ENCODE measurements around the gene CST9L. TPM values are rescaled to one million over a fixed set of nuclear protein-coding genes. Genes with fewer than 3 reads are reported as not detected.
"Not testable (repeated sequence)": the region's sequence is repeated elsewhere in the genome, so short reads cannot be mapped to it uniquely, and the experiment has no call there.

CST9L gene
- total RNA-seq, 1 donor from 2014 or later: not detected

DNA sequence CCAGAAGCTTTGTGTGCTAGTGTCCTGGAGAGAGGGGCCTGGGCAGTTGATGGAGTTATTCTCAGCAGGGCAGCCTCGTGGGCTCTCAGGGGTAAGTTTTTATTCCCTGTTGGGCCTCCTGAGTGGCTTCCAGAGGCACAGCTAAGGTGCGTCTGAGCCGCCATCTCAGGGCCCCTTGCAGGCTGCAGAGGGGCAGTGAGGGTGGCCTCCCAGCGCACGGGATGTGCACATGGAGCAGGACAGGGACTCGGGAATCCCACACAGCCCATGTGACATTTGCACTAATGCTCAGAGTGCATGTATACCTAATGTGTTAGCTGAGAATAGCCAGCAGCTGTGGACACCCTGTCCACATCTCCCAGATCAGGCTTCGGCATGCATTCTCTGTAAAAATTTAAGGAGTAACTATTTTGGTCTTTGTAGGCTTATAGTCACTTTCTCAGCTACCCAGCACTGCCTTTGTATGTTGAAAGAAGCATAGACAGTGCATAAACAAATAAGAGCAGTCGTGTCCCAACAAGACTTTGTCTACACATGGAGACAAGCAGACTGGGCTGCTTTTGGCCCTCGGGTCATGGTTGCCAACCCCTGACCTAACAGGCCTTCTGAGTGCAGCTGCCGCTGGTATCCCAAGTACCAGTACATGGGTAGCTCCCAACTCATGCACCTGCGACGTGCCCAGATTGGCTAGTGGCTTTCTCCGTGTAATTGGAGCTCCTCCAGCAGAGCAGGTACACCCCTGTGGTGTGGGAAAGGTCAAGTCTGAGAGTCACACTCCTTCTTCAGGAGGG, 18.6 kb upstream of the CST9L start:
- Histone ChIP-seq H3K9ac (ENCODE audit: low read depth in 1 of 3, low read length in 3 of 3) (no peak overlapping the region), H3K36me3 (ENCODE audit: control insufficient read depth in 3 of 3, insufficient read depth in 3 of 3, low read length in 3 of 3) (no peaks in the 10 kb centered on the region), H3K4me3 (ENCODE audit: low read length in 3 of 3) (no peak overlapping the region), H3K27ac (ENCODE audit: low read depth, low read length) (no peak overlapping the region), H3K9me3 (ENCODE audit: control insufficient read depth in 3 of 3, low read length in 3 of 3) (no peaks in the 10 kb centered on the region), H3K27me3 (ENCODE audit: control insufficient read depth in 3 of 3, insufficient read depth in 3 of 3, low read length in 3 of 3) (peaks cover 3 to 12% (median 8%) of the 10 kb centered on the region in 3 donors), H3K4me1 (ENCODE audit: control insufficient read depth in 3 of 3, insufficient read depth in 3 of 3, low read length in 3 of 3) (no peaks in the 10 kb centered on the region)

DNA sequence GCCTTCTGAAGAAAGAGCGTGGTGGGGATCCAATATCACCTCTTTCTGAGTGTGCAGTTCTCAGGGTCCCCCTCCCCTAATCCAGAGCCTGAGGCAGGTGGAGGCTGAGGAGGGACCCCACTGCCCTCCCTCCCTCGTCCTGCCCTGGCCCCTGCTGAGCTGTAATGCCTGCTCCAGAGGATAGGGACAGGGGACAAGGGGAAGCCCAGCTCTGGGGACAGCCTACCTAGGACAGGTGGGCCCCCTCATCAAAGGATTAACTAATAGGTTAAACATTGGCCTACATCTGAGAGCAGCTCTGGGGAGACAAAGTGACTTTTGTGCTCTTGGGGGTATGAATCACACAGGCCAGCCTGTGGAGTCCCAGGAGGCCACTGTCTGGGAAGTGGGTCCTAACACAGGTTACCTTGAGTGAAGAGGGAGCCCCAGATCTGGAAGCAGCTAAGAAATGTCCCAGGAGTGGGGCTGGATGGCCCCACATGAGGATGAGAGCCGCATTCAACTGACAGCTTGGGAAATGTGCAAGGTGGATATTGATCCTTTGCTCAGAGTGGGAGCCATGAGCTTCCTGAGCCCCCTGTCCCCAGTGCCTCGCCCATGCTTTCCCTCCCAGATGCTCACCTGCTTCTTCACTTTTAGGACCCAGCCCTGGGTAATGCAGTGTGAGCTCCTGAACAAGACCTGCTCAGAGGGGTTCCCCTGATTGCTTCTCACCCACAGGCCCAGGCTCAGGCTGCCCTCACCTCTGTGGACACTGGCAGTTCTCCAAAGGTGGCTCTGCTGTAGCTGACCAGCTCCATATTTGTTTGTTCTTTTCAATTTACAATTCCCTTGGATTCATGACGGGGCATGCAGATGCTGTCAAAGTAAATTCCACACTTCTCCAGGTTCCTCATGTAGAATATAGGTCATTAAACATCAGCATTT, 17.8 kb upstream of the CST9L start:
- Histone ChIP-seq H3K27ac (ENCODE audit: low read depth, low read length) (no peak overlapping the region), H3K9ac (ENCODE audit: low read depth in 1 of 3, low read length in 3 of 3) (no peak overlapping the region)

DNA sequence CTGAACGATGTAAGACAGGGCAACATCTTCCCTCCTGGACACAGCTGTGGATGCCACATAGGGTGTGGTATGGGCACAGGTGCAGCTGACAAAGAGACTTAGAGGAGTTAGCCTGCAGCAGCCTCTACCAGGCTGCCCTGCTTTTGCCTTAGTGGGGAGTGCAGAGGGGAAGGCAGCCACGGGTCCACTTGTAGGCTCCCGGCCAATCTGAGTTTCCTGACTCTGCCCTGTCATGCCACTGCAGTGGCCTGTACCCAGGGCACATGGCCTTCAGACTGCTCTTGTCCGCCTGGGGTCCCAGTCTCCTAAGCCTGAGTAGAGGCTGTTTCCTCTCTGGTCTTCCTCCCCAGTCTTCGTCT, 17.1 kb upstream of the CST9L start:
- Histone ChIP-seq H3K27me3 (ENCODE audit: control insufficient read depth in 3 of 3, insufficient read depth in 3 of 3, low read length in 3 of 3) (peaks cover 3 to 12% (median 8%) of the 10 kb centered on the region in 3 donors), H3K9me3 (ENCODE audit: control insufficient read depth in 3 of 3, low read length in 3 of 3) (no peaks in the 10 kb centered on the region)

More for the DNA sequence above, 17.8 kb upstream of the CST9L start:
- no peak overlapping the region for H3K4me3 ChIP-seq (ENCODE audit: low read length in 3 of 3)
- H3K9me3 ChIP-seq (ENCODE audit: control insufficient read depth in 3 of 3, low read length in 3 of 3): no peaks in the 10 kb centered on the region
- H3K4me1 ChIP-seq (ENCODE audit: control insufficient read depth in 3 of 3, insufficient read depth in 3 of 3, low read length in 3 of 3): no peaks in the 10 kb centered on the region
- peaks cover 3 to 12% (median 8%) of the 10 kb centered on the region in 3 donors for H3K27me3 ChIP-seq (ENCODE audit: control insufficient read depth in 3 of 3, insufficient read depth in 3 of 3, low read length in 3 of 3)
- no peaks in the 10 kb centered on the region for H3K36me3 ChIP-seq (ENCODE audit: control insufficient read depth in 3 of 3, insufficient read depth in 3 of 3, low read length in 3 of 3)

DNA sequence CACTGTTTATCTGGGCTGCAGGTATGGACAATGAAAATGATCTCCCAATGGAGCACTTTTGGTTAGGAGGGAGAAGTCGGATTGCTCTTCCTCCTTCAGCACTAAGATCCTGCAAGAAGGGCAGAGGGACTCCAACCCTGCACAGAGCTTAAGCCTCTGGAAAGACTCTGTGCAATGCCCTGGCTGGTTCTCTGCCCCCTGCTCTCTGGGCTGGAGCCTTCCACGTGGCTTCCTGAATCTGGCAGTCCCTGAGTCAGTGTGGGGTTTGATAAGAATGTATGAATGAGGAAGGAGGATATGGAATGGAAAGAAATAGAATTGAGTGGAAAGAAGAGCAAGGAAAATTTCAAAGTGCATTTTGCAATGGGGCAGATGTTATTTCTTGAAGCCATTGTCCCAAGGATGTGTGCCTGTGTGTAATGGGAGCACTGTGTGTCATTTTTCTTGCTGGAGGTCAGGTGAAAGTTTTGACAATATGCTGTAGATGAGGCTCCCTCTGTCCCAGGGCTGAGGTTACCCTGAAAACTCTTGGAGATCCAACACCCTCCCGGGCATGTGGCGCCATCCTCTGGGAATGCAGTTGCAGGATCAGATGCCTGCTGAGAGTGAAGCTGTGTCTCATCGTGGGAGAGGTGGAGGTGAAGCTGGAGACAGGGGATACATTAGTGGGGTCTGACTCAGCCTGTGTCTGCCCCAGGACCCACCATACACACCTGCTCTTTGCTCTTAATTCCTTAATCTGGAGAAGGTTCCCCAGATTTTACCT, 16.3 kb upstream of the CST9L start:
- Histone ChIP-seq H3K9ac (ENCODE audit: low read depth in 1 of 3, low read length in 3 of 3) (no peak overlapping the region), H3K27ac (ENCODE audit: low read depth, low read length) (no peak overlapping the region), H3K27me3 (ENCODE audit: control insufficient read depth in 3 of 3, insufficient read depth in 3 of 3, low read length in 3 of 3) (peaks cover 3 to 12% (median 8%) of the 10 kb centered on the region in 3 donors), H3K9me3 (ENCODE audit: control insufficient read depth in 3 of 3, low read length in 3 of 3) (no peaks in the 10 kb centered on the region), H3K4me1 (ENCODE audit: control insufficient read depth in 3 of 3, insufficient read depth in 3 of 3, low read length in 3 of 3) (no peaks in the 10 kb centered on the region), H3K4me3 (ENCODE audit: low read length in 3 of 3) (no peak overlapping the region), H3K36me3 (ENCODE audit: control insufficient read depth in 3 of 3, insufficient read depth in 3 of 3, low read length in 3 of 3) (no peaks in the 10 kb centered on the region)

More for the DNA sequence above, 17.1 kb upstream of the CST9L start:
- Histone ChIP-seq H3K36me3 (ENCODE audit: control insufficient read depth in 3 of 3, insufficient read depth in 3 of 3, low read length in 3 of 3) (no peaks in the 10 kb centered on the region), H3K4me1 (ENCODE audit: control insufficient read depth in 3 of 3, insufficient read depth in 3 of 3, low read length in 3 of 3) (no peaks in the 10 kb centered on the region), H3K27ac (ENCODE audit: low read depth, low read length) (no peak overlapping the region), H3K4me3 (ENCODE audit: low read length in 3 of 3) (no peak overlapping the region), H3K9ac (ENCODE audit: low read depth in 1 of 3, low read length in 3 of 3) (no peak overlapping the region)

DNA sequence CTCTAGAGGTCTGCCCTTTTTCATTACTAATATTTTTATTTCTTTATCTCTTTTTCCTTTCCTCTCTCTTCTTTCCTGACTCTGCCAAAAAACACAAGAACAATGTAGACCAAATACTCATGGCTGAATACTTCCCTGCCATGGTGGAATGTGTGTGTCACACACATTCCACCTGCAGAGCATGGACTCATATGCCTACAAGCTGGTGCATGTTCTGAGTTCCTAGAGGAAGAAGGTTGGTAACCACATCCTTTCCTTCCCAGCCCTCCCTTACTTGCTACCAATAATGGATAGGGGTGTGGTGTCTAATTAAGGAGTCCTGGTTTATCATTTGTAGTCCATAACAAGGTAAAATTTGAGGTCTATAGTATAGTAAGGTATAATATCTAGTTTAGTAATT, 15.2 kb upstream of the CST9L start:
- Histone ChIP-seq H3K9me3 (ENCODE audit: control insufficient read depth in 3 of 3, low read length in 3 of 3) (no peaks in the 10 kb centered on the region), H3K4me1 (ENCODE audit: control insufficient read depth in 3 of 3, insufficient read depth in 3 of 3, low read length in 3 of 3) (no peaks in the 10 kb centered on the region), H3K27me3 (ENCODE audit: control insufficient read depth in 3 of 3, insufficient read depth in 3 of 3, low read length in 3 of 3) (peaks cover under 1 to 15% (median 8%) of the 10 kb centered on the region in 3 donors), H3K9ac (ENCODE audit: low read depth in 1 of 3, low read length in 3 of 3) (no peak overlapping the region), H3K36me3 (ENCODE audit: control insufficient read depth in 3 of 3, insufficient read depth in 3 of 3, low read length in 3 of 3) (no peaks in the 10 kb centered on the region), H3K4me3 (ENCODE audit: low read length in 3 of 3) (no peak overlapping the region), H3K27ac (ENCODE audit: low read depth, low read length) (no peak overlapping the region)

DNA sequence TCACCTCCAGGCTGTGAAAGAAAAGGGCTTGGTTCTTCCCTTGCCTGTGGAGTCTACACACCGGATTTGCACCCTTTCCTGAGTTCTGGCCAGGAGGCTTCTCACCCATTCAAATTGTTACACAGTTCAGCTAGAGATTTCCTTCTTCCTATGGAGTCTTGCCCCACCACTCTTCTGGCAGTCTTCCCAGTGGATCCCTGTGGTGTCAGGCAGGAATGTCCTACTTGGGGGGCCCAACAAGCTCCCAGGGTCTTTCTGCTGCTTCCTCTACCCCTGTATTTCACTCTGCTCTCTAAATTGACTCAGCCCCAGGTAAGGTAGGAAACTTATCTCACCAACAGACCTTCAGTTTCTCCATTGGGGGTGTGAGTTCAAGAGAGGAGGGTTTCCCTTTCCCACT, 14.0 kb upstream of the CST9L start:
- no peaks in the 10 kb centered on the region for H3K4me1 ChIP-seq (ENCODE audit: control insufficient read depth in 3 of 3, insufficient read depth in 3 of 3, low read length in 3 of 3)
- H3K27ac ChIP-seq (ENCODE audit: low read depth, low read length): no peak overlapping the region
- no peak overlapping the region for H3K4me3 ChIP-seq (ENCODE audit: low read length in 3 of 3)
- H3K9me3 ChIP-seq (ENCODE audit: control insufficient read depth in 3 of 3, low read length in 3 of 3): no peaks in the 10 kb centered on the region
- H3K36me3 ChIP-seq (ENCODE audit: control insufficient read depth in 3 of 3, insufficient read depth in 3 of 3, low read length in 3 of 3): no peaks in the 10 kb centered on the region
- no peak overlapping the region for H3K9ac ChIP-seq (ENCODE audit: low read depth in 1 of 3, low read length in 3 of 3)
- H3K27me3 ChIP-seq (ENCODE audit: control insufficient read depth in 3 of 3, insufficient read depth in 3 of 3, low read length in 3 of 3): peaks cover 0 to 11% (median 8%) of the 10 kb centered on the region in 3 donors

DNA sequence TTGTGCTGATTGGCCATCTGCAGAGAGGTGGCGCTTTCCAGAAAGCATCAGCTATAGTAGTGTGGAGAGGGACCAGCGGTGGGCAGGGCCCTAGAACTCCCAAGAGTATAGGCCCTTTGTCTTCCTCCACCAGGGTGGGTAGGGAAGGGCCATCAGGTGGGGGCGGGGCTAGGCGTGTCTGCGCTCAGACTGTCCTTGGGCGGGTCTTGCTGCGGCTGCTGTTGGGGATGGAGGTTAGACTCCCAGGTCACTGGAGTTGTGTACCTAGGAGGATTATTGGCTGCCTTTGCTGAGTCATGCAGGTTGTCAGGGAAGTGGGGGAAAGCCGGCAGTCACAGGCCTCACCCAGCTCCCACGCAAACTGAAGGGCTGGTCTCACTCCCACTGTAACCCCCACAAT, 13.5 kb upstream of the CST9L start:
- H3K4me1 ChIP-seq (ENCODE audit: control insufficient read depth in 3 of 3, insufficient read depth in 3 of 3, low read length in 3 of 3); H3K4me3 ChIP-seq (ENCODE audit: low read length in 3 of 3); H3K9me3 ChIP-seq (ENCODE audit: control insufficient read depth in 3 of 3, low read length in 3 of 3); H3K36me3 ChIP-seq (ENCODE audit: control insufficient read depth in 3 of 3, insufficient read depth in 3 of 3, low read length in 3 of 3); H3K9ac ChIP-seq (ENCODE audit: low read depth in 1 of 3, low read length in 3 of 3); H3K27ac ChIP-seq (ENCODE audit: low read depth, low read length): not testable (repeated sequence)
- peaks cover 0 to 11% (median 8%) of the 10 kb centered on the region in 3 donors for H3K27me3 ChIP-seq (ENCODE audit: control insufficient read depth in 3 of 3, insufficient read depth in 3 of 3, low read length in 3 of 3)

DNA sequence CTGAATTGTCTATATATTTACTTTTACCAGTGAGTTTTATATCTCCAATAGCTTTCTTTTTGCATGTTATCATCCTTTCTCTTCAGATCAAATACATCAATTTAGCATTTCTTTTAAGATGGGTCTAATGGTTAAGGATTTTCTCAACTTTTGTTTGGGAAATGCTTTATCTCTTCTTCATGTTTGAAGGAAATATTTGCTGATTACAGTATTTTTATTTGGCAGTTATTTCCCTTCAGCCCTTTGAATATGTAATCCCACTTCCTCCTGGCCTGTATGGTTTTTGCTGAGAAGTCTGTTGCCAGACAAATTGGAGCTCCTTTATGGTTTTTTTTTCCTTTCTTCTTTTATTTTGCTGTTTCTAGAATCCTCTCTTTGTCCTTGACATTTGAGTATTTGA, 6.7 kb upstream of the CST9L start:
- H3K9me3 ChIP-seq (ENCODE audit: control insufficient read depth in 3 of 3, low read length in 3 of 3): no peaks in the 10 kb centered on the region
- H3K9ac ChIP-seq (ENCODE audit: low read depth in 1 of 3, low read length in 3 of 3): no peak overlapping the region

DNA sequence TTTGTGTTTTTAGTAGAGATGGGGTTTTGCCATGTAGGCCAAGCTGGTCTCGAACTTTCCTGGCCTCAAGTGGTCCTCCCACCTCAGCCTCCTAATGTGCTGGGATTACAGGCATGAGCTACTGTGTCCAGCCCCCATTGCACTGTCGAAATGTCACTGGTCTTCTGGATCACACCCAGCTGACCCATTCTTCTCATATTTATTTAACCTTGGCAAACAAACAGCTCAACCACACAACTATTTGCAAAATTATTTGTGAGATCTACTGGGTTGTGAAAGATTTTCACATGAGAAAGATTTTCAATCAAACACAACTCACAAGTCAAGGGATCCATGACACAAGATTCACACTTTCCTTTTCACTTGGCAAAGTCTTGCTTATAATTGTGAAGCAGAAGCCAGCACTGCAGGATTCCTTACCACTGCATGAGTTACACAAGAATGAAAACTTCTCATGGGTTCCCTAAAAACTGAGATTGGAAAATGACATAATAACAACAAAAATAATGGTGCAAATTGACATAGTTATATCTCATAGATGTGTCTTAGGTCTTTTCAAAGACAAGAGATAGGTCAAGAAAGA, 2.0 kb upstream of the CST9L start:
- Histone ChIP-seq H3K27ac (ENCODE audit: low read depth, low read length) (no peak overlapping the region), H3K4me1 (ENCODE audit: control insufficient read depth in 3 of 3, insufficient read depth in 3 of 3, low read length in 3 of 3) (no peaks in the 10 kb centered on the region), H3K4me3 (ENCODE audit: low read length in 3 of 3) (no peak overlapping the region), H3K9ac (ENCODE audit: low read depth in 1 of 3, low read length in 3 of 3) (no peak overlapping the region), H3K27me3 (ENCODE audit: control insufficient read depth in 3 of 3, insufficient read depth in 3 of 3, low read length in 3 of 3) (peaks cover 0 to 2% (median 0%) of the 10 kb centered on the region in 3 donors), H3K36me3 (ENCODE audit: control insufficient read depth in 3 of 3, insufficient read depth in 3 of 3, low read length in 3 of 3) (no peaks in the 10 kb centered on the region), H3K9me3 (ENCODE audit: control insufficient read depth in 3 of 3, low read length in 3 of 3) (no peaks in the 10 kb centered on the region)

More for the DNA sequence above, 6.7 kb upstream of the CST9L start:
- Histone ChIP-seq H3K36me3 (ENCODE audit: control insufficient read depth in 3 of 3, insufficient read depth in 3 of 3, low read length in 3 of 3) (no peaks in the 10 kb centered on the region), H3K4me1 (ENCODE audit: control insufficient read depth in 3 of 3, insufficient read depth in 3 of 3, low read length in 3 of 3) (no peaks in the 10 kb centered on the region), H3K4me3 (ENCODE audit: low read length in 3 of 3) (no peak overlapping the region), H3K27me3 (ENCODE audit: control insufficient read depth in 3 of 3, insufficient read depth in 3 of 3, low read length in 3 of 3) (peaks cover 0 to 3% (median 0%) of the 10 kb centered on the region in 3 donors), H3K27ac (ENCODE audit: low read depth, low read length) (no peak overlapping the region)
